ENCODE measurements around the gene NR3C1.

Gene NR3C1

GRCh38 chr5:143359869-143360268, 43.6 kb downstream of the NR3C1 start:
- H3K4me3 ChIP-seq (ENCODE audit: control insufficient read depth, low read depth, low read length), result no peak overlapping the region
- no peak for DNase-seq (ENCODE audit: low read depth)
- TF ChIP-seq CTCF (conservative IDR thresholded peaks at IDR 0.05; ENCODE audit: control insufficient read depth, insufficient read depth, low read depth, low read length), result no peak

GRCh38 chr5:143356855-143357583, 46.5 kb downstream of the NR3C1 start:
- no peak for TF ChIP-seq CTCF (conservative IDR thresholded peaks at IDR 0.05; ENCODE audit: control insufficient read depth, insufficient read depth, low read depth, low read length)

GRCh38 chr5:143355710-143356109, 47.8 kb downstream of the NR3C1 start:
- TF ChIP-seq CTCF (conservative IDR thresholded peaks at IDR 0.05; ENCODE audit: control insufficient read depth, insufficient read depth, low read depth, low read length), result no peak
- no peak overlapping the region for H3K4me3 ChIP-seq (ENCODE audit: control insufficient read depth, low read depth, low read length)
- DNase-seq (ENCODE audit: low read depth), result peak; percentile 97

More at GRCh38 chr5:143356855-143357583, 46.5 kb downstream of the NR3C1 start:
- no peak overlapping the region for H3K4me3 ChIP-seq (ENCODE audit: control insufficient read depth, low read depth, low read length)
- no peak for DNase-seq (ENCODE audit: low read depth)

GRCh38 chr5:143354025-143354424, 49.5 kb downstream of the NR3C1 start:
- DNase-seq (ENCODE audit: low read depth), result peak; percentile 10
- no peak overlapping the region for H3K4me3 ChIP-seq (ENCODE audit: control insufficient read depth, low read depth, low read length)
- TF ChIP-seq CTCF (conservative IDR thresholded peaks at IDR 0.05; ENCODE audit: control insufficient read depth, insufficient read depth, low read depth, low read length), result no peak

- no peak overlapping the region for H3K4me3 ChIP-seq (ENCODE audit: control insufficient read depth, low read depth, low read length)
- DNase-seq (ENCODE audit: low read depth), result no peak
- TF ChIP-seq CTCF (conservative IDR thresholded peaks at IDR 0.05; ENCODE audit: control insufficient read depth, insufficient read depth, low read depth, low read length), result no peak
Measured at GRCh38 chr5:143352691-143353090, 50.8 kb downstream of the NR3C1 start.

- DNase-seq (ENCODE audit: low read depth), result peak; percentile 95
- TF ChIP-seq CTCF (conservative IDR thresholded peaks at IDR 0.05; ENCODE audit: control insufficient read depth, insufficient read depth, low read depth, low read length), result no peak
- H3K4me3 ChIP-seq (ENCODE audit: control insufficient read depth, low read depth, low read length), result no peak overlapping the region
Measured at GRCh38 chr5:143350751-143351602, 52.5 kb downstream of the NR3C1 start.

Measured in fibroblast of mammary gland (primary cell).